Activated CD8-positive, alpha-beta memory T cell treated with anti-CD3 and anti-CD28 coated beads, Interleukin-2, amount 50 U/mL, for 1 hour (primary cell): Measurements from ENCODE around the gene PTK7.
"Not testable (repeated sequence)": the region's sequence is repeated elsewhere in the genome, so short reads cannot be mapped to it uniquely, and the experiment has no call there.

Source experiments
- DNase-seq: peaks from one replicate; pipeline ENCODE4 v3.0.0-alpha.2; 2020; ENCODE audit errors: extremely low read depth

The PTK7 gene

DNA sequence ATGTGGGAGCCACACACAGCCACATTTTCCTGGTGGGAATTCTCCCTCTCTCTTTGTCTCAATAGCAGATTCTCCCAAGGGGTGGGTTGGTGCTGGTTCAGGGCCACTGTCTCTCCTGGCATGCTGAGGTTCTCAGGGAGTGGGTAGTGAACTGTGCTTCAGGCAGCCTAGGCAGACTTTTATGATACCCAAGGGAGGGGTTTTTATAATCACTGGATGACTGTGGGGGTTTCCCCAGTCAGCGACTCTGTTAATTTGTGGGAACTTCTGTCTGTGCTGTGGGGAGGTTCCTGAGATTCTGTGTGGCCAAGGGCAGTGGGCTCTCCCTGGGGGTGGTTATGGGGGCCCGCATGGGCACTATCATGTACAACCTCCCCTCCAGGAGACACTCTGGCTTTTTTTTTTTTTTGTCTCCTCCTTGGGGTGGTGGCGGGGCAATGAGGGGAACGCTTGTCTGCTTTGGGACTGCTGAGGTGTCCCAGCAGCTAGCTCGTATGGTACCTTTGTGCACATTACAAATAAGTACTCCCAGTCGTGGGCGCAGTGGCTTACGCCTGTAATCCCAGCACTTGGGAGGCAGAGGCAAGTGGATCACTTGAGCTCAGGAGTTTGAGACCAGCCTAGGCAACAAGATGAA, 10.0 kb downstream of the PTK7 start:
- DNase-seq, result no peak

DNA sequence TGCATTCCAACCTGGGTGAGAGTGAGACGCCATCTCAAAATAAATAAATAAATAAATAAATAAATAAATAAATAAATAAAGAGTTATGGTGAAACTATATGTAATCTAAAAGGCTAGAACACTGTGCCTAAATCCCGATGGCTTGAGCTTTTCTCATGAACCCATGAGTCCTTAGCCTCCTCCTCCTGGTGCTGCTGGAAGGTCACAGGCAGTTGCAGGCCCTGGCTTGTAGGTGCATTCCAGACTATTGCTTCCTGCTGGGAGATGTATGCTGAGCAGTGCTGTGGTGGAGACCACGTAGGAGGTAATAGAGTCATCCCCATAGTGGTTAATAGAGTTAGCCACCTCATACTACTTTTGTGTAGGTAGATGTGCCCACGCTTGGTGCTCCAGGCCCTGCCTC, 12.5 kb downstream of the PTK7 start:
- no peak for DNase-seq

DNA sequence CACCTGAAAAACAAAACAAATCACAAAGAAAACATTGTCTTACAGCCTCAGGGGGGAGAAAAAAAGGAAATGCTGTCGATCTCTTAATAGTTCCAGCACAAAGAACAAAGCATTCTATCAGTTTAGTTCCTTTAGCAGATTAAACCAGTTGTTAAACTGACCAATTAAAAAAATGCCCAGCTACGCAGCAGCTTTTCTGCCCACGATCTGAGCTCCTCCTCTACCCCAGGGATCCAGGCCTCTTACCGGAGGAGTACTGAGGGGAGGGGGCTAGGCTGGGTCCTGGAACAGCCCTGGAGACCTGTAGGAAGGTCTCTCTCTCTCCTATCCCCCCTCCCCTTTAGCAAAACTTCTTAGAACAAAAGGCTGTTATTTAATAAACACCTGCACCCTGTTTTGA, 13.4 kb downstream of the PTK7 start:
- DNase-seq, result no peak

DNA sequence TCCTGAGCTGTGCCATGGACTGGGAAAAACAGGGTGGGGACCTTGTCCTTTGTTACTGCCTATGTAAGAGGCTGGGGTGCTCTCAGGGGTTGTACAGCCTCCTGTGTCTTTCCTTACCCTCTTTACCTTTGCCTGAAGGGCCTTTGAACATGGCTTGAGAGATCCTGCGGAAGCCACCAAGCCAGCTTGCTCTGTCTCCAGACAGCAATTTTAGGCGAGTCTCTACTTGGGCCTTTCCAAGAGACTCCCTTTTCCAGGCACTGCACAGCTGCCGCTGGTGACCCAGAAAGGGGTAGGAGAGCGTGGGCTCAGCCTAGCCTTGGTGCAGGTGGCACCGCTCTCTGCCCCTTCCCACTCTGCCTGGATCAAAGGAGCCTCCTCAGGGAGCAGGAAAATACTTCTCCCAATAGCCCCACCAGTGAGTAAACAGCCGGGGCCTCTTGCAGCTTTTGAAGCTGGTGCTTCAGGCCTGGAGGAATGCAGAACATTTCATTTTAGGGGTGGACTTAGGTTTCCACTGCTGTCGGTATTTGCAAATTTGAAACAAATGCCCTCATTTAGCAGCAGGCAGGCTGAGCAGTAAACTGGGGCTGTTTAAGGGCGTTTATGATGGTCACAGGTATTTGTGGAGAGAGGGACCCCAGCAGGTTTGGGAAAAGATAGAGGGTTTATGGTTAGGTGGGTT, 13.9 kb downstream of the PTK7 start:
- DNase-seq, result no peak

DNA sequence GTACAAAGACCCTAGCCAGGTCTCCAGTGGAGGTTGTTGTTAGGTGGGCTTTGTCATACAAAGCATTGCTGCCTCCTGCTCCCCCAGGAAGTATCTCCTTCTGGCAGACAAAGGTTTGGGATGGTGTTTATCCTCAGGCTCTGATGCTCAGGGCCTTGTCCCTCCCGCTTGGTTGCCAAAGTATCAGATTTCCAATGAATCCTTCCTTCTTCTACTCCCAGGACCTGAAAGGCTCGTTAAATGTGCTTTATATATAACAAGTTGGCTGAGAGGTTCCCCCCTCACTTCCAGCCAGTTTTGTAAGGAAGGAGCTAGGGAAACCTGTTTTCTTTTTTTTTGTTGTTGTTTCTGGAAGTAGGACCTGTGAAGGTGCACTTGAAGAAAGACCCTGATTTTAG, 14.4 kb downstream of the PTK7 start:
- no peak for DNase-seq

DNA sequence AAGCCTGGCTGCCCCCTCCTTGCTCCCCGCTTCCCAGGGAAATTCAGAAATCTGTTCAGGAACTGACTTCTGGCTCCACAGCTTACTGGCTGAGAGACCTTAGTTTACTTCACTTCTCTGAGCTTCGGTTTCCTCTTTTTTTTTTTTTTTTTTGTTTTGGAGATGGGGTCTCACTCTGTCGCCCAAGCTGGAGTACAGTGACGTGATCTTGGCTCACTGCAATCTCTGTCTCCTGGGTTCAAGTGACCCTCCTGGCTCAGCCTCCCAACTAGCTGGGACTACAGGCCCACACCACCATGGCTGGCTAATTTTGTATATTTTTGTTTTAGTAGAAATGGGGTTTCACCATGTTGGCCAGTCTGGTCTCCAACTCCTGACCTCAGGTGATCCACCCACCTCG, 14.9 kb downstream of the PTK7 start:
- no peak for DNase-seq

DNA sequence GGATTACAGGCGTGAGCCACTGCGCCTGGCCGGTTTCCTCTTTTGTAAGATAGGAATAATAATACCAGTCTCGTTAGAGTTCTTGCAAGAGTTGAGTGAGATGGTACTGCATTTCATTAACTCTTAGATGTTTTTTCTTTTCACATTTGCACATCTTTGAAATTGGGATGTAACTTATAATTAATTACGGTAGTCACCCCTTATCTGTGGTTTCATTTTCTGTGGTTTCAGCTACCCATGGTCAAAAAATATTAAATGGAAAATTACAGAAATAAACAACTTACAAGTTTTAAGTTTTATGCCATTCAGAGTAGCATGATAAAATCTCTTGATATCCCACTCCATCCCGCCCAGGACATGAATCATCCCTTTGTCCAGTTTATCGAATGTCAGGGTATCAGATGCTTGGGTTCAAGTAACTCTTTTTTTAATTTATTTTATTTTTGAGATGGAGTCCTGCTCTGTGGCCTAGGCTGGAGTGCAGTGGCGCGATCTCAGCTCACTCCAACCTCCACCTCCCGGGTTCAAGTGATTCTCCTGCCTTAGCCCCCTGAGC, 15.4 kb downstream of the PTK7 start:
- DNase-seq, result no peak

DNA sequence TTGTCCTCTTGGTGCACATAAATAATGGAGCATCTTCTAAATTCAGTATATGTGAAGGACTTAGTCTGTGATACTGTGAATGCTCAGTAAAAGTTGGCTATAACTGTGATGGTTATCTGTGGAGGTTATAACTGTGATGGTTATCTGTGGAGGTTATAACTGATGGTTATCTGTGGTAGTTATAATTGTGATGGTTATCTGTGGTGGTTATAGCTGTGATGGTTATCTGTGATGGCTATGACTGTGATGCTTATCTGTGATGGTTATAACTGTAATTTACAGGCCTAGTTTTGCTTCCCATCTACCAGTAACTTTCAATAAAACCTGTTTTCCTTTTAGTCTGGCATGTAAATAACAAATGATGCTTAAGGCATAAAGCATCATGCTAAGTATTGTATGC, 16.5 kb downstream of the PTK7 start:
- no peak for DNase-seq

DNA sequence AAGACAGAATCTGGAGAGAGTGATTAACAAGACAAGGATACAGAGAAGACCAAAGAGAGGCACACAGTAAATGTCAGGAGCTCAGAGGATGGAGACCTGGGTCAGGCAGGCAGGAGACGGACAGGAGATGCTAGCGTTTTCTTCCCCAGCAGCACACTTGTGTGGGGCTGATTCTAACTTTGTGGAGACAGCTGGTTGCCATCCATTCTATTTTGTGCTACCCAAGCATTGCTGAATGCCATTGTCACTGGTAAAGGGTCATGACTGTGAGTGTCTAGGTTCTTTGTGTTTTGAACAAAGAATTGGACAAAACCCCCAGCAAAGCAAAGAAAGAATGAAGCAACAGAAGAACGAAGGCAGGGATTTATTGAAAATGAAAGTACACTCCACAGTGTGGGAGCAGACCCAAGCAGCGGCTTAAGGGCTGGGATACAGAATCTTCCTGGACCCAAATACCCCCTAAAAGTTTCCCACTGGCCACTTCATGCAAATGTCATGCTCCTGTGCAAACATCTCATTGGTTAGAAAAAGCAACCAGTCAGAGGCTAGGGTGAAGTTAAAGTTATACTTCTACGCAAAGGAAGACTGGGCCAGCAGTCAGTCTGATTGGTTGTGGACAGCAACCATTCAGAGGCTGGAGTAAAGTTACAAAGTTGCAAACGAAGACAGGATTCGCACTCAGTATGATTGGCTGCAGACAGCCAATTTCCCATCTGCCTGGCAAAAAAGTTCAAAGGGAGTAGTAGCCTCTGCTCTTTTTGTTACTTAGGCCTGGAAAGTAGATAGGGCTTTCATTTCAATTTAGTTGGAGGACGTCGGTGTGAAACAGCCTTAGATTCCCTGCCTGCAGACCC, 17.5 kb downstream of the PTK7 start:
- no peak for DNase-seq

DNA sequence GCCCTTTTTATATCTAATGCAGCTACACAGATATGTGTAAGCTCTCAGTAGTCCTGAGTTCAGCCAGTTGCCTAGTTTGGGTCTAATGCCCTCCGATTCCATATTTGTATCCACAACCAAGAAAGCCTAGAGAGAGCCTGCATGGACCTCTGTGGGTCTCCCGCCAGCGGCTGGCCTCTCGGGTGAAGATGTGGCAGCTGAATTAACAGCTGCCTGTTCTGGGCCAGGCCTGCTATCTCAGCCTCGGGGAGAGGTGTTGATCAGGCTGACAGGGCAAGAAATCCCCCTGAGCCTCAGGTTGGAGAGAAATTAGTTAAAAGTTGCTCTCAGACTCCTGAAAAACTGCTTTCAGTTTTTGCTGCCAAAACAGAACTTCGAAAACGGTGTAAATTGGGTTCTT, 19.8 kb downstream of the PTK7 start:
- DNase-seq, result no peak

DNA sequence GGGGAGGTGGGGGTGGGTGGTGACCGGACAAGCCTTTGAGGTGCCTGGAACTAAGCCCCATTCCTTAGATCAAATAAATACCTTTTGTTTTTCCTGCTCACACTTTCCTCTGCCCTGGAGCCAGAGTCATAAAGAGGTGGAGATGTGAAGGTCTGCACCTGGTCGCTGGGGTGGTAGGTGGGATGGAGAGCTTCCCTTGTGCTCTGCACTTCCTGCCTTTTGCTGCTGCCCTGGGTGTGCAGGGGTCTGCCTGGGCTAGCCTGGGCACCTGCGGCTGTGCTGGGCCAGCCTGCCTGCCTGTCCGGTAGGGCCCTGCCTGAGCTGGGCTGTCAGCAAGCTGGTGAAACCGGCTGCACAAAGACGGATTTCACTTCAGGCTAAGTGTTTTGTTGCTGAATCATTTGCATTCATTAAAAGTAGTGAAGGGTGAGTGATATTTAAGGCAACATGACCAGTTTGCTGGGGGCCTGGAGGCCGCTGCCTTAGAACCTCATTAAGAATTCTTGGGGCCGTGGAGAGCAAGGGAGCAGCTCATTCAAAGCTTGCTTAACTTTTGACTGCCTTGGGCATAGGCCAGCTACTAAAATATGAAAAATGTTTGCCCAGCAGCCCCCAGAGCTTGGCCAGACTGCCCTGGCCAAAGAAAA, 20.5 kb downstream of the PTK7 start:
- DNase-seq, result no peak

DNA sequence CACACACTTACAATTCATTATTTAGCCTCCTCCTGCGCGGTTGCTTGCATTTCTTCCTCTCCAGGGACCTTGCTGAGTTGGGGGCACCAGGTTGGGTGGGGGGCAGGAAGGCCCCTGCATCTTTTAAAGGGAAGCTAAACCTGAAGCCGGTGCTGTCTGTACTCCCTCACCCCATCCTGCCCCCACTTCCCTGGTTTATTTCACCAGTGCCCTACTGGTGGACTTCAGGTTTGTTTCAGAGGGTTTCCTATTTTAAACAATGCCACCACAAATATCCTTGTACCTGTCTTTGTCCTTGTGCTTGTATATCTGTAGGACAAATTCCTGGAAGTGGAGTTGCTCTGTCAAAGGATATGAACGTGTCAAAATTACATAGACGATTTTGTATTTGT, 21.0 kb downstream of the PTK7 start:
- no peak for DNase-seq

DNA sequence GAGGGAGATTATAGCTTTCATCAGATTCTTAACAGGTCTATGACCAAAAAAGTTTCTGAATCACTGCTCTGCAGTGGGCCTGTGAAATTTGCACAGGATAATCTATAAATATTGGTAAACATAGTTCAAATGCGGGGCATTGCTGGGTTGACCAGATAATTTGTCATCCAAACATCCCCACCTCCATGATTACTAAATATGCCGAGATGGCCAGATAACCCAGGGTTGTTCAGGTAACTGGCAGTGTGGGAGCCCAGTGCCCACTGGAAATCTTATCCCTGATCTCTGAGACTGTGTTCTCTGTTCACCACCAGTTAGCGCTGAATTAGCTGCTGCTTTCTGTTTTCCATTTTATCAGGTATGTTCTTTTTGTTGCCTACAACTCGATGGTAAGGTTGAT, 21.4 kb downstream of the PTK7 start:
- no peak for DNase-seq

DNA sequence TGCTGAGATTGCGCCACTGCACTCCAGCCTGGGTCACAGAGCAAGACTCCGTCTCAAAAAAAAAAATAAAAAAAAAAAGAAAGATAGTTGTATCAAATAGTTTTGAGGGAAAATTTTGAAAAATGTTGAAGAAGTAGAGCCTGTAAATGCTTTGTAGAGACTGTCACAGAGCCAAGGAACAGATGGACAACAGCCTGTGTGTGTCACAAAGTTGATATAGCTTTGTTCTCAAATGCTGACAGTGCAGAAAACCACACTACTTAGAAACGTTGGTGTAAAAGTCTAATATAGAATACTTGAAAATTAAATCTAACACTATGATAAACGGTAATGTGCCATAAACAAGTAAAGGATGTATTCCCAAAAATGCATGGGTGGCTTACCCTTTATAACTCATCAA, 25.4 kb downstream of the PTK7 start:
- no peak for DNase-seq

DNA sequence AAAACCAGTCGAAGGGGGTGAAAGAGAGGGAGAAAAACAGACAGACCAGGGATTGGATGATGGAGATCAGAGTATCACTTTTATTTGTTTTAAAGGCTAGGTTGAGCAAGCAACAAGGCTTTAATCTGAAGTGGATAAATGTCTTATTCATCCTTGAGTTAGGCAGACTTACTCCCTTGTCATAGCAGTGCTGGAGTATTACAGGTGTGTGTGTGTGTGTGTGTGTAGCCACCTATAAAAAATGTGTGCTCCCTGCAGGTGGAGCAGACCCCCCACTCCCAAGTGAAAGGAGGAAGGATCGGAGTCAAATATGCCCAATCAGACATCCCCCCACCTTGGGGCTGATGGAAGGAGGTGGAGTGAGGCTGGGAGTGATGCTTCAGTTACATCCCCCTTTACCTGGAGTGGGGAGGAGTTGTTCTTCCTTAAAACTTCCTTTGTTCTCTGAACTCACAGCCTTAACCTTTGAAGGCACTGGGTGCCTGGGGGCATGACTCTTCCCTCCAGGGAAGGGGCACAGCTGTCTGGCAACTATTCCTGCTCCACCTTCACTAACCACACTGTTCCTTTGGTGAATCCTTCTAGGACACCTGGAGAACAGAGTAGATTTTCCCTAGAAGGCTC, 27.3 kb downstream of the PTK7 start:
- DNase-seq, result no peak

DNA sequence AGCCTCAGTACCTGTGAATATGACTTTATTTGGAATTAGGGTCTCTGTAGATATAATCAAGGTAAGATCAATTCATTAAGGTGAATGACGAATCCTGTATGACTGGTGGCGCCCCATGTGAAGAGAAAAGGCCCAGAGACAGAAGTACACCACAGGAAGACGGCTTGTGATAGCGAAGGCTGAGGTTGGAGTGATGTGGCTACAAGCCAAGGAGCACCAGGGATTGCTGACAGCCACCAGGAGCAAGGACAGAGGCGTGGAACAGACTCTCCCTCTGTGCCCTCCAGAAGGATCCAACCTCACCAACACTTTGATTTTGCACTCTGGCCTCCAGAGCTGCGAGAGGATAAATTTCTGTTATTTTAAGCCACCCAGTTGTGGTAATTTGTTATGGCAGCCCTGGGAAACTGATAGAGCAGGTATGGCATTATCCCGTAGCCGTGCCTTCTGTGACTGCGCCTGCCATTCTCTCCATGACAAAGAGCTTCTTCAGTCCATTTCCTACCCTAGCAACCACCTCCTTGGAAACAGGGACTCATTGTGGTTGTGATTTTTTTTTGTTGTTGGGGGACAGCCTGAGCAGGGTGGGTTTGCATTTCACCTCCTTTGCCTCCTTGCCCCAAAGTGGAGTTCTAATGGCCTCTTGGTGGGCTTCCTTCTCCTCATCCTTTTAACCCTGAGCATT, 29.6 kb downstream of the PTK7 start:
- no peak for DNase-seq

DNA sequence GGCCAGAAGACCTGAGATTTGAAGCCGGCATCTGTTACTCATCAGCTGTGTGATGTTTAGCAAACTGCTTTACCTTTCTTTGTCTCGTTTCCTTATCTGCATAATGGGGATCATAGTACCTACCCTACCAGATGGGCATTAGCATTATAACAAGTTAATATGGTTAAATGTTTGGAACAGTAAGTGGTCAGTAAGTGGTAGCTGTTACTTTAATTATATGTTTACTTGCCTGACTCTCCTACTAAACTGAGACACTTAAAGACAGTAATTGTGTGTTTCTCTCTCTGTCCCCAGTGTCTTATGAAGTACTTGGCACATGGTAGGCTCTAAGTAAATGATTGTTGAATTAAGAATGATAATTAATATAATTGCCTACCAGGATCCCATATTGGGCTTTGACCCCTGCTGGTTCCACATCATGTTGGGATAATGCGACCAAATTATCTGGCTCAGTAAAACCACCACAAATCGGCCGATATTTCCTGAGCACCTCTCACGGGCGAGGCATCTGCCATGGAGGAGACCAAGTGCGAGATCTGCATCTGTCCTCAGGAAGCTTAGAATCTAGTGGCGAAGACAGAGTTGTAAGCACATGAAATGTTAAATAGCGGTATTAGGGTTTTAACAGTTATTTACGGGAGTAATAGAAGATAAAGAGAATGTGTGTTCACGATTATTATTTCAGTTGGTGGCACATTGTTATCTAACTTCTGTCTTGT, 31.4 kb downstream of the PTK7 start:
- DNase-seq, result no peak

DNA sequence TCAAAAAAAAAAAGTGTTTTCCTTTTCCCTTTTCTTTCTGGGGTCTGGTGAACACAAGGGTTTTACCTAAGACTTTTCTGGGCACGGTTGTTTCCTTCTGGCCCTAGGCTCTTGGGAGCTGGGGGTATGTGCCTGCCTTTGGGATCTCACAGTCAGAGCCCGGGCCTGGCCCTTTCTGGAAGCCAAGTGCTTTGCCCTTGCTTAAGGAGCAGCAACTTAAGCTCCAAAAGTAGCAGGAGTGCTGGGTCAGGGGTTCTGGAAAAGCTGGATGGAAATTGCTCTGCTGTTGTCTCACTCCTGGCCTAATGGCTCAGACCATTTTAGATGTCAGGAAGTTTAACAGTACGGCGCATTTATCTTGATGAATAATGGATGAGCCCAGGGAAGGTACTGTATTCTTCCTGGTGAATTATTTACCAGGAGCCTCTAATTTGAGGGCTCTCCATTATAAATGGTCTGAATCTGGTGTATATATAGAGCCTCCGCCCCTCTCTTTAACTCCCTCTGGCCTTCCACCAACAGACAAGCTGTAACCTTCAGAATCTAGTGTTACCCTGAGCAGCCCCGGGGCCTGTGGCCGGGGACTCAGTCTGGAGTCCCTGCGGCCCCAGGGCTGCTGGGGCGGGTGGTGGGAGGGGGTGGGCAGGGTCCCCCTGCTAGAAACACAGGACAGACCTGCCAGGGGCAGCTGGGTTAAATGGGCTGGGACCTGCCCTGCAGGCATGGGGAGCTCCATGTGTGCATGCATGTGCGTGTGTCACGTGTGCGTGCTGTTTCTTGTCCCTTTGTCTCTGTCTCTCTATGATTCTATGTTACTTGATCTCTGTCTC, 37.5 kb downstream of the PTK7 start:
- no peak for DNase-seq

DNA sequence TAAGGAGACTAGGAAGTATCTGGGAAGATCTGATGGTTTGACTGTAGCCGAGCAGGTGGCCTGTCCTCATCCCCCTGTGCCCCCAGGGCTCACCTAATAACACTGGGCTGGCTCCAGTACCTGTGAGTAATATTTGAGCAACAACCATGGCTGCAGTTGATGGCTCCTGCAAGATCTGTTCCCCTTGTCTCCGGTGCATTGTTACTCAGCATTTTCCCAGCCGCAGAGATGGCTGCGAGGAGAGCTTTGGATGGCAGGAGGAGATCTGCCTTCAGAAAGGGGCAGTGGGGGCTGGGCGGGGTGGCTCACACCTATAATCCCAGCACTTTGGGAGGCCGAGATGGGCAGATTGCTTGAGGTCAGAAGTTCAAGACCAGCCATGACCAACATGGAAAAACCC, 39.3 kb downstream of the PTK7 start:
- DNase-seq, result no peak

DNA sequence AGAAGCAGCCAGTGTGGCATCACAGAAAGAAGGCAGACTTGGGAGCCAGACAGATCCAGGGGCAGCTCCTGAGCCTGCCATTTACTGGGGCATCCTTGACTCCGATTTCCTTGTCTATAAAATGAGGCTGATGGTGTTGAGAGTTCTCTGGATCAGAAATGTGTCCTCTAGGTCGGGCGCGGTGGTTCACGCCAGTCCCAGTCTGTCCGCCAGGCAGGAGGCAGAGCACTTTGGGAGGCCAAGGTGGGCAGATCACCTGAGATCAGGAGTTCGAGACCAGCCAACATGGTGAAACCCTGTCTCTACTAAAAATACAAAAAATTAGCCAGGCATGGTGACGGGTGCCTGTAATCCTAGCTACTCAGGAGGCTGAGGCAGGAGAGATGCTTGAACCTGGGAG, 41.4 kb downstream of the PTK7 start:
- DNase-seq, result not testable (repeated sequence)
